Nucleus accumbens (tissue), 56 donors: ENCODE measurements around the gene RADIL.
A peak's percentile ranks its signal among the peaks of the same experiment; 100 is the strongest.

Experiments used
- DNase-seq, 56 donors: peaks; one replicate each; lab custom pipeline; 2025; lab: John Stamatoyannopoulos, UW

The RADIL gene

DNA sequence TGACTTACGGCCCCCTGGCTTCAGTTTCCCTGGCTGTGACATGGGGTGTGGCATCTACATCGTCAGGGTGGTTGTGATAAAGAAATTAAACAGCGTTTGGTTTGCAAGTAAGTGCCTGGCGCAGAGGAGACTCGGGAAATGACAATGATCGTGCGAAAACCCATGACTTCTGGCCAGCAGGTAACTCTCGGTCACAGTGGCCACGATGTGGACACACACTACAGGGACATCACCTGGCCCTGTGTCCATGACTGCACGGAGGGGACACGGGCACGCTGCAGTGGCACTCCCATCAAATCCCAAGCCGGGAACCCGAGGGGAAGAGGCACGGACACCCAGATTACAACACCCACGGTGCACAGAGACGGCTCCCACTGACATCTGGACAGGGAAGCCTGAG lies 50.3 kb downstream of the RADIL start:
- no peak for DNase-seq

- no peak for DNase-seq
Observed at GRCh38 chr7:4832711-4833110, 50.8 kb downstream of the RADIL start.

DNA sequence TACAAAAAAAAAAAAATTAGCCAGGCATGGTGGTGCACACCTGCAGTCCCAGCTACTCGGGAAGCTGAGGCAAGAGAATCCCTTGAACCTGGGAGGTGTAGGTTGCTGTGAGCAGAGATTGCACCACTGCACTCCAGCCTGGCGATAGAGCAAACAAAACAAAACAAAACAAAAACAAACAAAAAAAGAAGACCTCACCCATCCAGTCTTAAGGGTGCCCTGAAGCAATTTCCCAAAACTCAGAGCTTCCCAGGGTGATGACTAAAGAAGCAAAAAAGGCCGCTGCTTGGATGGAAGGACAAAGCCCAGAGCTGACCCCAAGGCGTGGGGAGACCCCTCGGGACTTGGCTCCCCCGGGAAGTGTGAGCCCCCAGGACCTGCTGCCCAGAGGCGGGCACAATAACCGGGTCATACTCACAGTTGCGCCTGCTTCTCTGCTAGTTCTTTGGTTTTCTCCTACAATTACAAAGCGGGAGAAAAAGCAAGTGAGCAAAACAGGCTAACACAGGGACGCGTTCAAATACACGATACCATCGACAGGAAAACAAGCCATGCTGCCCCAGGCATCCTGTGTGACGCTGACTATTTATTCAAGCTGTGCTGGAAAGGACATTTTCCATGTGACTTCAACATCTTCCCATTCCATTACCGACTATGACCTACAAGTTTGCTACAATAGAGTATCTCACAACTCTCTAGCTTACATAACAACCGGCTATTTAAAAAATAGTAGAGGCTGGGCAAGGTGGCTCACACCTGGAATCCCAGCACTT lies 51.6 kb downstream of the RADIL start:
- no peak for DNase-seq

DNA sequence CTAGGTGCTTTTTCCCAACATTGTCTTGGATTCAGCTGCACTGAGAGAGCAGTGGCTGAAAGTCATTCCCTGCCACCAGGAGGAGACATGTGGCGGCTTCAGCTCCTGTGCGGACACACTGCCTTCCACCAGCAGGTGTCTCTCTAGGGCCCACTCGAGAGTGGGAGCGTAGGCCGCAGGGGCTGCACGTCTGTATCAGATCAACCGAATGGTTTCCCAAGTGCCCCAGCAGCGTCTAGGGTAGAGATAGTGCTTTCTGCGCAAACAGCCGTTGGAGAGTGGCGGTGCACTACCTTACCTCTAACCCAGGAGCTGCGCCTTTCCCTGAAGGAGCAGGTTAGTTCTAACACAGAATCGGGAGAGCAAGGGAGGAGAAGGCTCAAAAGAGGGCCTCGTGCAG lies 53.3 kb downstream of the RADIL start:
- DNase-seq, result peak in 20 of 56 donors; percentile 2 to 59 (median 22)

- no peak for DNase-seq
Observed at GRCh38 chr7:4828720-4829383, 54.7 kb downstream of the RADIL start.

- DNase-seq, result no peak
Observed at GRCh38 chr7:4825081-4825480, 58.4 kb downstream of the RADIL start.

DNA sequence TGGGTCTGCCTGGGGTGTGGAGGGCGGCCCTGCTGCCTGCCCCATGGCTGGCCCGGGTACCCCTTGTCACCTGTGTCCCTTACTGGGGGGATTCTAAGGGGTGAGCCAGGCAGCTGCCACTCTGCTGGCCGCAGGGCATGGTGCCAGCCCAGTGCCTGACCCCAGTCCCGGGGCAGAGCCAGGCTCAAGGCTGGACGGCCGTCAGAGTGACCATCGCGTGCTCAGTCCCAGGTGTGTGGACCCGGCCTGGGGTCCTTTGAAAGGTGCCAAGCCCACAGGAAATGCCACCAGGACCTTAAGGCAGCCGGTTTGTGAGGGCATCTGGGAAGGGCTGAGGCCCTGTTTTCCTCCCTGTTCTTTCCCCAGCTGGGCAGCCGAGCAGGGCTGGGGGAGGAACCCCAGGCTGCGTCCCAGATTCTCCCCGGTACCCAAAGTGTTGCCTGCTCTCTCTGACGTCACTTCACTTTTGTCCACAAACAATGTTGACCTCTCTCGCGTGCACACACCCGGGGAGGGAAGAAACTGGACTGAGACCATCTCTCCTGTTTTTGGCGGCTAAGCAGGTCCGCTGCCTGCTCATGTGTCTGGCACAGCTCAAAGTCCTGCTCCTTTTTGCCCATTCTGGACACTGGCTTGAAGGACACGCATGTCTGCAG lies 59.3 kb downstream of the RADIL start:
- DNase-seq, result peak in 10 of 56 donors; percentile 8 to 37 (median 24)

- DNase-seq, result no peak
Observed at GRCh38 chr7:4823441-4824119, 59.9 kb downstream of the RADIL start.

- DNase-seq, result no peak
Observed at GRCh38 chr7:4822677-4823076, 60.8 kb downstream of the RADIL start.

DNA sequence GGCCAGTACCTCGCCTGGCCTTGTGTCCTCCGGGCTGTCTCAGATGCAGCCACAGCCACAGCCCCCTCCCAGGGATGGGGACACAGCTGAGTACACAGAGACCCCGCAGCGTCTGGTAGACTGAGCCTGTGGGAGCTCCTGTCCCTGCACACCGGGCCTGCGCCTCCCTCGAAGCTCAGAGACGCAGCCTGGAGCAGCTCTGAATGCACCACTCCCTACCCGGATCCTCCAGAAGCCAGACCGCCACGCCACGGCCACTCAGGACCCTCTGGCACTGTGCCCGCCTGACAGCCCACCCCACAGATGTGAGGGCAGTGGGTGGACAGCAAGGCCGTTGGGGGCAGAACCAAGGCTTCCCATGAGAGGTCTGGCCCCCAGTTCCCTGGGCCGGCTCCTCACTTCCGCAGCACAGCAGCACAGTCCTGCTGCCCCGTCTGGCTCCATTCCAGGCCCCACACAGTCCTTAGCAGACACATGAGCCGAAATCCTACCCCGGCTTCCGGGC lies 62.5 kb downstream of the RADIL start:
- DNase-seq, result no peak

- DNase-seq, result no peak
Observed at GRCh38 chr7:4820405-4820966, 63.0 kb downstream of the RADIL start.

- no peak for DNase-seq
Observed at GRCh38 chr7:4819560-4820404, 63.7 kb downstream of the RADIL start.

- no peak for DNase-seq
Observed at GRCh38 chr7:4818000-4818794, 65.3 kb downstream of the RADIL start.

DNA sequence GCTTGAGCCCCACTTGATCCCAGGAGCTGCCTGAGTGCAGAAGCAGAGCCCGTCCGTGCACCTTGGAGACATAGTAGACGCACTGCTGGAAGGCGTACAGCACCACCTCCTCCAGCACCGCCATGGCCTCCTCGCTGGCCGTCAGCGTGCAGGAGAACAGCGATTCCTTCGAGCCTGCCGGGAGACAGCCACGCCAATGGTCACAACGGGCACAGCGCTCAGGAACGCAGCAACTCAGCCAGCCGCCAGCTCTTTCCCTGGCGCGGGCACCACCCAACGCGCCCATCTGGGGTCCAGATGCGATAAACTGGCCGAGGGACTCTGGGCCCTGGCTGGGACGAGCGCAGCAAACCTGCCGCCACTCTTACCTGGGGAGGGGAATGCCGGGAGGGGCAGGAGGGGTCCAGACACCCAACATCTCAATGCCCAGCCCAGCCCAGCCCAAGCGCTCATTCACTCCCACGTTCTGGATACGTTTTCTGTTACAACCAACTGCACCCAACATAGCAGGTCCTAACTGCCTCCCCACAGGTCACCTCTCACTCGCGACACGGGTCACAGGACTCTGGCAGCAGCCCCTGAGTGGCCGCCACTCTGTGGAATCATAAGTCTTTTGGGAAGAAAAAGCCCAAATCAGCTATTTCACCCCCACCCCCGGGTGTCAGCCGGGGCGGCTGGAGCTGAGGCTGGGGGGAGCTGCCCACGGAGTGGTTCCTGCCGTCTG lies 66.2 kb downstream of the RADIL start:
- no peak for DNase-seq

DNA sequence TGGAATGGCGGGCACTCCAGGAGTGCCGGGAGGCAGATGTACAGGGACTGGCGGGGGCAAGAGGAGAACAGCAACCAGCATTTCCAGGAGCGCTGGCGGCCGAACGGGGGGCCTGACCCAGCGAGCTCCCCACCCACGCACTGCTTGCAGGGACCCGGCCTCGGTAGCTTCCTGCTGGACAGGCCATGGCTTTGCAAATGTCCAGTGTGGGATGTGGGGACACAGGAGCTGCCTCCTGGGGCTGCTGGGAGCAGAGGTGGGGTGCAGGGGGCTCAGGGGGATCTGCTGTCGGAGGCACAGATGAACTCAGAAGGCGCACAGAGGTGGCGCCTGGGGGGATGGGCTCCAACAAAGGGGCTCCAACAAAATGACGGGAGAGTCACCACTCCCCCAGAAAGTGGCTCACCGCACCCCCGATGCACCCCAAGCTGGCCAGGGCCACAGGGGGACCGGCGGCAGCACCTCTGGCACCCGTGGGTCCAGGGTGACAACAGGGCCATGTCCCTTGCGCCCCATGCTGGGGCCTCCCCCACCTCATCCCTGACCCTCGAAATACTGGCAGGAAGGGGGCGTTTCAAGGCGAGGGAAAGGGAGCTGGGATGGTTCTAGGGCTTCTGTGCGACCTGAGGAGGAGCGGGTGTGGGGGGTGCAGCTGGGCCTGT lies 67.0 kb downstream of the RADIL start:
- no peak for DNase-seq

DNA sequence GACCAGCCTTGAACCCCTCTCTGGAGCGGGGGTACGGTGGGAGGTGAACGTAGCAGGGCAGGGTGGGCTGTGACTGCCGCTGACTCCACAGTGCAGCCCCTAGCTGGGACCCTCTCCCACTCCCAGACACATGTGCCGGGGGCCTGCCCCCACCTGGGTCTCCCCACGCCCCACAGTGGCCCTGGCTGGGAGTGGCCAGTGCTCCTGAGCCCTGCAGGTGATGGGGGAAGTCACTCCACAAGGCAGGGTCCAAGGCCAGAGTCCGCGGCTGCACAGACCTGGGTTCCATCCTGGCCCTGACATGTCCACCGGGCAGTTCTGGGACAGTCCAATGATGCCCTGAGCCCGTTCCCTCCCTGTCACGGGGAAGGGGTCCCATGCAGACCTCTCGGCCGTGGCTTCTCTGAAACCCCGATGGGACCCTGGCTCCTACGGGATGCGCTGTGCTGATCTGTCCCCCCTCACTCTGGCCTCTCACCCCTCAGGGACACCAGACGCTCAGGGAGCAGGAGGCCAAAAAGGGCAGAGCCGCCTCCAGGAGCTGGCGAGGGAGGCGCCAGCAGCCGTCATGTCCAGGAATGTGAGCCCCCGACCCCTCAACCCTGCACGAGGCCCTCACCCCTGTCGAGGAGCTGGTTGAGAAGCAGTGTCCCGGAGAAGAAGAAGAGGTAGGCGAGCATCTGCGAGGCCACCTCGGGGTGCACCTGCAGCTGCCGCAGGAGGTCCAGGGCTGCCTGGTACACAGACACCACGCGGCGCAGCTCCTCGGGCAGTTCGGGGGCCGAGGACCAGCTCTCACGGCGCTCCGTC lies 67.7 kb downstream of the RADIL start:
- no peak for DNase-seq

- DNase-seq, result no peak
Observed at GRCh38 chr7:4815121-4815520, 68.4 kb downstream of the RADIL start.
